Tibial artery (tissue), 4 donors: ENCODE data around the gene BCL2L12.
"Not testable (repeated sequence)": the region's sequence is repeated elsewhere in the genome, so short reads cannot be mapped to it uniquely, and the experiment has no call there.

Experiments
- DNase-seq, 2 donors: peaks; one replicate each; pipeline ENCODE4 v3.0.0-alpha.2; 2019
- H3K27ac ChIP-seq, 2 donors: fragments of 200-600 bp; sonication (generic) in 1 of 2; 1 replicate in 1 of 2; 2 replicates in 1 of 2; pipeline ENCODE4 v1.5.1; 2018 to 2019; ENCODE audit warnings: mild to moderate bottlenecking in 1 of 2
- H3K27me3 ChIP-seq, 2 donors: fragments of 200-600 bp; sonication (generic) in 1 of 2; one replicate each; pipeline versions ENCODE4 v1.5.1 to v1.6.0; 2016 to 2019
- H3K36me3 ChIP-seq, 3 donors: fragments of 200-600 bp; sonication (generic) in 2 of 3; one replicate each; pipeline ENCODE4 v1.5.1; 2016 to 2019; ENCODE audit warnings: mild to moderate bottlenecking in 2 of 3
- H3K4me1 ChIP-seq, 4 donors: fragments of 200-600 bp; sonication (generic) in 2 of 4; 1 replicate in 3 of 4; 2 replicates in 1 of 4; pipeline ENCODE4 v1.5.1; 2016 to 2019
- H3K4me3 ChIP-seq, 2 donors: fragments of 200-600 bp; sonication (generic) in 1 of 2; 1 replicate in 1 of 2; 2 replicates in 1 of 2; pipeline ENCODE4 v1.5.1; 2018 to 2019; ENCODE audit warnings: mild to moderate bottlenecking in 2 of 2
- H3K9me3 ChIP-seq, 3 donors: fragments of 200-600 bp; sonication (generic) in 1 of 3; one replicate each; pipeline ENCODE4 v1.5.1; 2016 to 2019
- intact Hi-C: fragments of 100-400 bp; cut with DNase I; formaldehyde crosslinking; loops from one replicate; pipeline ENCODE4 v1.15.0; 2023; ENCODE audit warnings: low total_unique reads
- TF ChIP-seq, protein P1 (sequence below), 2 experiments: fragments of 200-600 bp in 1 of 2; fragments of 450-650 bp in 1 of 2; IDR thresholded peaks; one replicate each; pipeline ENCODE4 v1.5.1; 2017 to 2019; ENCODE audit warnings: antibody characterized with exemption in 2 of 2, mild to moderate bottlenecking in 1 of 2, moderate library complexity in 1 of 2

The BCL2L12 gene

GRCh38 chr19:49716154-49716553, 50.4 kb downstream of the BCL2L12 start:
- H3K36me3 ChIP-seq: no peaks in the 10 kb centered on the region
- DNase-seq: no peak
- peaks cover 0 to 6% (median 0%) of the 10 kb centered on the region in 4 donors for H3K4me1 ChIP-seq
- H3K27ac ChIP-seq: no peak overlapping the region
- H3K9me3 ChIP-seq: no peaks in the 10 kb centered on the region
- no peak overlapping the region for H3K4me3 ChIP-seq
- peaks cover 0 to 3% of the 10 kb centered on the region in 2 donors for H3K27me3 ChIP-seq
- intact Hi-C loops: no loop called here
- TF ChIP-seq, protein P1, sequence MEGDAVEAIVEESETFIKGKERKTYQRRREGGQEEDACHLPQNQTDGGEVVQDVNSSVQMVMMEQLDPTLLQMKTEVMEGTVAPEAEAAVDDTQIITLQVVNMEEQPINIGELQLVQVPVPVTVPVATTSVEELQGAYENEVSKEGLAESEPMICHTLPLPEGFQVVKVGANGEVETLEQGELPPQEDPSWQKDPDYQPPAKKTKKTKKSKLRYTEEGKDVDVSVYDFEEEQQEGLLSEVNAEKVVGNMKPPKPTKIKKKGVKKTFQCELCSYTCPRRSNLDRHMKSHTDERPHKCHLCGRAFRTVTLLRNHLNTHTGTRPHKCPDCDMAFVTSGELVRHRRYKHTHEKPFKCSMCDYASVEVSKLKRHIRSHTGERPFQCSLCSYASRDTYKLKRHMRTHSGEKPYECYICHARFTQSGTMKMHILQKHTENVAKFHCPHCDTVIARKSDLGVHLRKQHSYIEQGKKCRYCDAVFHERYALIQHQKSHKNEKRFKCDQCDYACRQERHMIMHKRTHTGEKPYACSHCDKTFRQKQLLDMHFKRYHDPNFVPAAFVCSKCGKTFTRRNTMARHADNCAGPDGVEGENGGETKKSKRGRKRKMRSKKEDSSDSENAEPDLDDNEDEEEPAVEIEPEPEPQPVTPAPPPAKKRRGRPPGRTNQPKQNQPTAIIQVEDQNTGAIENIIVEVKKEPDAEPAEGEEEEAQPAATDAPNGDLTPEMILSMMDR (IDR thresholded peaks at IDR 0.05): no peak

DNA sequence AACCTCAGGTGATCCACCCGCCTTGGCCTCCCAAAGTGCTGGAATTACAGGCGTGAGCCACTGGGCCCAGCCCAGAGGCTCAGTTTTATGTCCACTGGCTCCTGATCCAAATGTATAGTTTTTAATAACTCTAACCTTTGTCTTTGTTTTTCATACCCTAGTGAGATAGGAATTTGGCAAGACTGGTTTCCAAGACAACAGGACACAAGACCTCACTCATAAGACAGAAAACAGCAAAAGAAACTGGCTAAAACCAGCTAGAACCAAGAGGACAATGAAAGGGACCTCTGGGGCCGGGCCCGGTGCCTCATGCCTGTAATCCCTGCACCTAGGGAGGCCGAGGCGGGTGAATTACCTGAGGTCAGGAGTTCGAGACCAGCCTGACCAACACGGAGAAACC, 52.8 kb downstream of the BCL2L12 start:
- DNase-seq: no peak
- Histone ChIP-seq H3K9me3 (no peaks in the 10 kb centered on the region), H3K4me3 (no peak overlapping the region), H3K27me3 (peaks cover 0 to 3% of the 10 kb centered on the region in 2 donors), H3K4me1 (peaks cover 0 to 6% (median 0%) of the 10 kb centered on the region in 4 donors), H3K36me3 (no peaks in the 10 kb centered on the region), H3K27ac (no peak overlapping the region)
- intact Hi-C loops: no loop called here
- TF ChIP-seq, protein P1 (IDR thresholded peaks at IDR 0.05): no peak

GRCh38 chr19:49718991-49719390, 53.3 kb downstream of the BCL2L12 start:
- DNase-seq: no peak
- Histone ChIP-seq H3K4me3 (no peak overlapping the region), H3K4me1 (peaks cover 0 to 6% (median 0%) of the 10 kb centered on the region in 4 donors), H3K27me3 (peaks cover 0 to 3% of the 10 kb centered on the region in 2 donors), H3K36me3 (no peaks in the 10 kb centered on the region), H3K9me3 (no peaks in the 10 kb centered on the region), H3K27ac (no peak overlapping the region)
- intact Hi-C loops: no loop called here
- TF ChIP-seq, protein P1 (IDR thresholded peaks at IDR 0.05): no peak

GRCh38 chr19:49719420-49719819, 53.7 kb downstream of the BCL2L12 start:
- not testable (repeated sequence) for DNase-seq, H3K27ac ChIP-seq

More at GRCh38 chr19:49719420-49719819, 53.7 kb downstream of the BCL2L12 start:
- H3K4me1 ChIP-seq, H3K4me3 ChIP-seq, H3K9me3 ChIP-seq, intact Hi-C loops, H3K27me3 ChIP-seq, H3K36me3 ChIP-seq: not testable (repeated sequence)
